SU-DHL-6 (cell line): ENCODE measurements around the gene MMP21.

ENCODE experiments used
- EZH2phosphoT487 ChIP-seq: fragments of 200-600 bp; sonication (generic), shearing (Covaris generic); conservative IDR thresholded peaks from 2 replicates; pipeline ENCODE4 v1.6.1; 2018; ENCODE audit warnings: mild to moderate bottlenecking, antibody characterized with exemption, low read length, moderate library complexity, mixed read lengths
- TF ChIP-seq, protein P1 (sequence below): fragments of 200-600 bp; sonication (generic); IDR thresholded peaks from one replicate; pipeline ENCODE4 v1.5.1; 2017; ENCODE audit warnings: antibody characterized with exemption, mild to moderate bottlenecking, low read length, moderate library complexity; ENCODE audit not compliant: insufficient read depth, poor library complexity, severe bottlenecking

DNA sequence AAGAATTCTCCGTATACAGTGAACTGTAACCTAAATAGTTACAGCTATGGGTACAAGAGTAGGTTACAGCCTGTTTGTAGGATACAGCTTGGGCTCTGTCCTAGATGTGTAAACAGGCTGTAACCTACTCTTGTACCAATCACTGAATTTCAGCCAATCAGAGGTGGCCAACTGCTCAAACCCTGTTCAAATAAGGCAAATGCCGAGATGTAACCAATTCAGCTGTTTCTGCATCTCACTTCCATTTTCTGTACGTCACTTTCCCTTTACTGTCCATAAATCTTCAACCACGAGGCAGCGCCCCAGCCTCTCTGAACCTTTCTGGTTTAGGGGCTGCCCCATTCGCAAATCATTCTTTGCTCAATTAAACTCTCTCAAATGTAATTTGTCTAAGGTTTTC lies 8.3 kb upstream of the MMP21 start:
- TF ChIP-seq, protein P1, sequence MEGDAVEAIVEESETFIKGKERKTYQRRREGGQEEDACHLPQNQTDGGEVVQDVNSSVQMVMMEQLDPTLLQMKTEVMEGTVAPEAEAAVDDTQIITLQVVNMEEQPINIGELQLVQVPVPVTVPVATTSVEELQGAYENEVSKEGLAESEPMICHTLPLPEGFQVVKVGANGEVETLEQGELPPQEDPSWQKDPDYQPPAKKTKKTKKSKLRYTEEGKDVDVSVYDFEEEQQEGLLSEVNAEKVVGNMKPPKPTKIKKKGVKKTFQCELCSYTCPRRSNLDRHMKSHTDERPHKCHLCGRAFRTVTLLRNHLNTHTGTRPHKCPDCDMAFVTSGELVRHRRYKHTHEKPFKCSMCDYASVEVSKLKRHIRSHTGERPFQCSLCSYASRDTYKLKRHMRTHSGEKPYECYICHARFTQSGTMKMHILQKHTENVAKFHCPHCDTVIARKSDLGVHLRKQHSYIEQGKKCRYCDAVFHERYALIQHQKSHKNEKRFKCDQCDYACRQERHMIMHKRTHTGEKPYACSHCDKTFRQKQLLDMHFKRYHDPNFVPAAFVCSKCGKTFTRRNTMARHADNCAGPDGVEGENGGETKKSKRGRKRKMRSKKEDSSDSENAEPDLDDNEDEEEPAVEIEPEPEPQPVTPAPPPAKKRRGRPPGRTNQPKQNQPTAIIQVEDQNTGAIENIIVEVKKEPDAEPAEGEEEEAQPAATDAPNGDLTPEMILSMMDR: no peak
- TF ChIP-seq EZH2phosphoT487: no peak
